ENCODE measurements around the gene IQGAP1.
A peak's percentile ranks its signal among the peaks of the same experiment; 100 is the strongest.
"Not testable (repeated sequence)": the region's sequence is repeated elsewhere in the genome, so short reads cannot be mapped to it uniquely, and the experiment has no call there.

IQGAP1 gene

GRCh38 chr15:90524018-90524803, 136.2 kb downstream of the IQGAP1 start:
- not testable (repeated sequence) for H3K4me3 ChIP-seq (ENCODE audit: low read length); H3K9me3 ChIP-seq (replicated peaks; ENCODE audit: low read length); H3K27me3 ChIP-seq (ENCODE audit: control insufficient read depth, insufficient read depth, low read length); H3K9ac ChIP-seq (ENCODE audit: low read depth, low read length); H3K4me2 ChIP-seq (ENCODE audit: low read length); H3K36me3 ChIP-seq (ENCODE audit: insufficient read depth, low read length)
- H3K4me1 ChIP-seq (ENCODE audit: control insufficient read depth, insufficient read depth, low read length) = peaks cover 12% of the 10 kb centered on the region

- H3K9ac ChIP-seq (ENCODE audit: low read depth, low read length) = peak overlapping the region; percentile 90
- H3K9me3 ChIP-seq (replicated peaks; ENCODE audit: low read length) = no peaks in the 10 kb centered on the region
- H3K4me1 ChIP-seq (ENCODE audit: control insufficient read depth, insufficient read depth, low read length) = peaks cover 14% of the 10 kb centered on the region
- H3K4me2 ChIP-seq (ENCODE audit: low read length) = peak overlapping the region; percentile 92
- no peaks in the 10 kb centered on the region for H3K27me3 ChIP-seq (ENCODE audit: control insufficient read depth, insufficient read depth, low read length)
- H3K4me3 ChIP-seq (ENCODE audit: low read length) = peak overlapping the region; percentile 82
- H3K36me3 ChIP-seq (ENCODE audit: insufficient read depth, low read length) = no peaks in the 10 kb centered on the region
Measured at GRCh38 chr15:90529011-90529370, 140.9 kb downstream of the IQGAP1 start.

- Histone ChIP-seq H3K4me3 (ENCODE audit: low read length) (peak within 1 kb of the TSS; percentile 82), H3K9me3 (replicated peaks; ENCODE audit: low read length) (no peaks in the 10 kb centered on the region), H3K4me2 (ENCODE audit: low read length) (peak within 1 kb of the TSS; percentile 92), H3K27me3 (ENCODE audit: control insufficient read depth, insufficient read depth, low read length) (no peaks in the 10 kb centered on the region), H3K4me1 (ENCODE audit: control insufficient read depth, insufficient read depth, low read length) (peaks cover 14% of the 10 kb centered on the region), H3K36me3 (ENCODE audit: insufficient read depth, low read length) (no peaks in the 10 kb centered on the region), H3K9ac (ENCODE audit: low read depth, low read length) (peak within 1 kb of the TSS; percentile 90)
Measured at GRCh38 chr15:90529371-90530249, 141.6 kb downstream of the IQGAP1 start, which contains the start of gene CRTC3. TSS of gene CRTC3 (plus strand) at chr15:90529923. CDS start at chr15:90530072, 149 bp downstream.

- H3K4me1 ChIP-seq (ENCODE audit: control insufficient read depth, insufficient read depth, low read length) = peaks cover 14% of the 10 kb centered on the region
- no peaks in the 10 kb centered on the region for H3K9me3 ChIP-seq (replicated peaks; ENCODE audit: low read length)
- no peaks in the 10 kb centered on the region for H3K27me3 ChIP-seq (ENCODE audit: control insufficient read depth, insufficient read depth, low read length)
- no peaks in the 10 kb centered on the region for H3K36me3 ChIP-seq (ENCODE audit: insufficient read depth, low read length)
- peak overlapping the region; percentile 82 for H3K4me3 ChIP-seq (ENCODE audit: low read length)
- peak overlapping the region; percentile 92 for H3K4me2 ChIP-seq (ENCODE audit: low read length)
- H3K9ac ChIP-seq (ENCODE audit: low read depth, low read length) = peak overlapping the region; percentile 90
Measured at GRCh38 chr15:90530250-90531051, 142.4 kb downstream of the IQGAP1 start.

GRCh38 chr15:90531147-90531546, 143.1 kb downstream of the IQGAP1 start:
- Histone ChIP-seq H3K4me2 (ENCODE audit: low read length) (peak overlapping the region; percentile 92), H3K9ac (ENCODE audit: low read depth, low read length) (peak overlapping the region; percentile 90), H3K36me3 (ENCODE audit: insufficient read depth, low read length) (no peaks in the 10 kb centered on the region), H3K9me3 (replicated peaks; ENCODE audit: low read length) (no peaks in the 10 kb centered on the region), H3K4me3 (ENCODE audit: low read length) (peak overlapping the region; percentile 82), H3K4me1 (ENCODE audit: control insufficient read depth, insufficient read depth, low read length) (peaks cover 14% of the 10 kb centered on the region), H3K27me3 (ENCODE audit: control insufficient read depth, insufficient read depth, low read length) (no peaks in the 10 kb centered on the region)

GRCh38 chr15:90535254-90535653, 147.2 kb downstream of the IQGAP1 start:
- Histone ChIP-seq H3K9me3 (replicated peaks; ENCODE audit: low read length) (no peaks in the 10 kb centered on the region), H3K4me3 (ENCODE audit: low read length) (no peak overlapping the region), H3K4me1 (ENCODE audit: control insufficient read depth, insufficient read depth, low read length) (peaks cover 7% of the 10 kb centered on the region), H3K36me3 (ENCODE audit: insufficient read depth, low read length) (no peaks in the 10 kb centered on the region), H3K27me3 (ENCODE audit: control insufficient read depth, insufficient read depth, low read length) (no peaks in the 10 kb centered on the region), H3K4me2 (ENCODE audit: low read length) (no peak overlapping the region), H3K9ac (ENCODE audit: low read depth, low read length) (no peak overlapping the region)

GRCh38 chr15:90539789-90540188, 151.7 kb downstream of the IQGAP1 start:
- Histone ChIP-seq H3K4me1 (ENCODE audit: control insufficient read depth, insufficient read depth, low read length) (no peaks in the 10 kb centered on the region), H3K9me3 (replicated peaks; ENCODE audit: low read length) (no peaks in the 10 kb centered on the region), H3K36me3 (ENCODE audit: insufficient read depth, low read length) (peaks cover 4% of the 10 kb centered on the region), H3K9ac (ENCODE audit: low read depth, low read length) (no peak overlapping the region), H3K4me3 (ENCODE audit: low read length) (no peak overlapping the region), H3K4me2 (ENCODE audit: low read length) (no peak overlapping the region), H3K27me3 (ENCODE audit: control insufficient read depth, insufficient read depth, low read length) (no peaks in the 10 kb centered on the region)

GRCh38 chr15:90540768-90541167, 152.7 kb downstream of the IQGAP1 start:
- Histone ChIP-seq H3K4me1 (ENCODE audit: control insufficient read depth, insufficient read depth, low read length) (no peaks in the 10 kb centered on the region), H3K27me3 (ENCODE audit: control insufficient read depth, insufficient read depth, low read length) (no peaks in the 10 kb centered on the region), H3K36me3 (ENCODE audit: insufficient read depth, low read length) (peaks cover 8% of the 10 kb centered on the region), H3K4me3 (ENCODE audit: low read length) (no peak overlapping the region), H3K9ac (ENCODE audit: low read depth, low read length) (no peak overlapping the region), H3K4me2 (ENCODE audit: low read length) (no peak overlapping the region), H3K9me3 (replicated peaks; ENCODE audit: low read length) (no peaks in the 10 kb centered on the region)

- H3K9me3 ChIP-seq (replicated peaks; ENCODE audit: low read length) = no peaks in the 10 kb centered on the region
- H3K4me2 ChIP-seq (ENCODE audit: low read length) = no peak overlapping the region
- H3K4me3 ChIP-seq (ENCODE audit: low read length) = no peak overlapping the region
- H3K4me1 ChIP-seq (ENCODE audit: control insufficient read depth, insufficient read depth, low read length) = no peaks in the 10 kb centered on the region
- H3K27me3 ChIP-seq (ENCODE audit: control insufficient read depth, insufficient read depth, low read length) = no peaks in the 10 kb centered on the region
- peaks cover 8% of the 10 kb centered on the region for H3K36me3 ChIP-seq (ENCODE audit: insufficient read depth, low read length)
- no peak overlapping the region for H3K9ac ChIP-seq (ENCODE audit: low read depth, low read length)
Measured at GRCh38 chr15:90545095-90545494, 157.1 kb downstream of the IQGAP1 start.

GRCh38 chr15:90547540-90547939, 159.5 kb downstream of the IQGAP1 start:
- no peak overlapping the region for H3K9ac ChIP-seq (ENCODE audit: low read depth, low read length)
- H3K9me3 ChIP-seq (replicated peaks; ENCODE audit: low read length) = no peaks in the 10 kb centered on the region
- peaks cover 21% of the 10 kb centered on the region for H3K4me1 ChIP-seq (ENCODE audit: control insufficient read depth, insufficient read depth, low read length)
- no peak overlapping the region for H3K4me3 ChIP-seq (ENCODE audit: low read length)
- H3K36me3 ChIP-seq (ENCODE audit: insufficient read depth, low read length) = peaks cover 4% of the 10 kb centered on the region
- no peak overlapping the region for H3K4me2 ChIP-seq (ENCODE audit: low read length)
- no peaks in the 10 kb centered on the region for H3K27me3 ChIP-seq (ENCODE audit: control insufficient read depth, insufficient read depth, low read length)

GRCh38 chr15:90550919-90551318, 162.9 kb downstream of the IQGAP1 start:
- peaks cover 40% of the 10 kb centered on the region for H3K4me1 ChIP-seq (ENCODE audit: control insufficient read depth, insufficient read depth, low read length)
- no peaks in the 10 kb centered on the region for H3K27me3 ChIP-seq (ENCODE audit: control insufficient read depth, insufficient read depth, low read length)
- H3K4me2 ChIP-seq (ENCODE audit: low read length) = no peak overlapping the region
- H3K9me3 ChIP-seq (replicated peaks; ENCODE audit: low read length) = no peaks in the 10 kb centered on the region
- H3K9ac ChIP-seq (ENCODE audit: low read depth, low read length) = no peak overlapping the region
- no peak overlapping the region for H3K4me3 ChIP-seq (ENCODE audit: low read length)
- no peaks in the 10 kb centered on the region for H3K36me3 ChIP-seq (ENCODE audit: insufficient read depth, low read length)
